ENCODE data around the gene ITGA1.
A peak's percentile ranks its signal among the peaks of the same experiment; 100 is the strongest.

Gene ITGA1

DNA sequence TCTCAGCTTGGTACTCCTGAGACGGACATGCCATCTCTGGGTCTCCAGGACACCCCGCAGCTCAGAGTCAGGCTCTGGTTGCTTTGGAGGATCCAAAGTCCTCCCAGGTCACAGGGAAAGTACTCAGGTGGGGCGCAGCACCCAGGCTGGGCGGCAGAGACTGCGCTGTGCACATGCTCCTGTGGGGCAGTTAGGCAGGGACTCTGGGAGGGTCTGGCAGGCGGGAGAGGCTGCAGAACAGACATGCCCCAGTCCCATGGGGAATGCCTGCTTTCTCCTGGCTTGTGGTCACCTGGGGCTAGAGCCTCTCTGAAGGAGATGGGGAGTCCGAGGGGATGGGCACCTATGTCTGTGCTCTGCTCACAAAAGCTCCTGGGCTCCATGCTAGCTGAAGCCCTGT lies 156.1 kb downstream of the ITGA1 start:
- H3K9me3 ChIP-seq (replicated peaks; ENCODE audit: insufficient read depth, low read length), result no peaks in the 10 kb centered on the region
- no peaks in the 10 kb centered on the region for H3K36me3 ChIP-seq (replicated peaks; ENCODE audit: insufficient read depth, low read length)
- H2AFZ ChIP-seq (ENCODE audit: low read length), result no peak overlapping the region
- no peak overlapping the region for H3K27ac ChIP-seq (ENCODE audit: low read length)
- no peaks in the 10 kb centered on the region for H3F3A ChIP-seq (ENCODE audit: insufficient read depth, low read length)
- no peak for DNase-seq
- no peaks in the 10 kb centered on the region for H3K27me3 ChIP-seq (replicated peaks; ENCODE audit: insufficient read depth, low read length)
- no peaks in the 10 kb centered on the region for H3K79me2 ChIP-seq (ENCODE audit: low read length)
- no peaks in the 10 kb centered on the region for H3K4me1 ChIP-seq (ENCODE audit: low read length)
- H4K20me1 ChIP-seq (ENCODE audit: insufficient read depth, low read length), result no peaks in the 10 kb centered on the region
- no peak overlapping the region for H3K4me2 ChIP-seq (ENCODE audit: low read depth, low read length)
- no peak overlapping the region for H3K9ac ChIP-seq (ENCODE audit: low read length)
- H3K9me2 ChIP-seq (replicated peaks; ENCODE audit: insufficient read depth, low read length), result no peaks in the 10 kb centered on the region
- TF ChIP-seq, protein P1, sequence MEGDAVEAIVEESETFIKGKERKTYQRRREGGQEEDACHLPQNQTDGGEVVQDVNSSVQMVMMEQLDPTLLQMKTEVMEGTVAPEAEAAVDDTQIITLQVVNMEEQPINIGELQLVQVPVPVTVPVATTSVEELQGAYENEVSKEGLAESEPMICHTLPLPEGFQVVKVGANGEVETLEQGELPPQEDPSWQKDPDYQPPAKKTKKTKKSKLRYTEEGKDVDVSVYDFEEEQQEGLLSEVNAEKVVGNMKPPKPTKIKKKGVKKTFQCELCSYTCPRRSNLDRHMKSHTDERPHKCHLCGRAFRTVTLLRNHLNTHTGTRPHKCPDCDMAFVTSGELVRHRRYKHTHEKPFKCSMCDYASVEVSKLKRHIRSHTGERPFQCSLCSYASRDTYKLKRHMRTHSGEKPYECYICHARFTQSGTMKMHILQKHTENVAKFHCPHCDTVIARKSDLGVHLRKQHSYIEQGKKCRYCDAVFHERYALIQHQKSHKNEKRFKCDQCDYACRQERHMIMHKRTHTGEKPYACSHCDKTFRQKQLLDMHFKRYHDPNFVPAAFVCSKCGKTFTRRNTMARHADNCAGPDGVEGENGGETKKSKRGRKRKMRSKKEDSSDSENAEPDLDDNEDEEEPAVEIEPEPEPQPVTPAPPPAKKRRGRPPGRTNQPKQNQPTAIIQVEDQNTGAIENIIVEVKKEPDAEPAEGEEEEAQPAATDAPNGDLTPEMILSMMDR (IDR thresholded peaks at IDR 0.05; ENCODE audit: low read length), result no peak
- TF ChIP-seq EZH2phosphoT487 (IDR thresholded peaks at IDR 0.05; ENCODE audit: low read length) (no peak), EZH2 (optimal IDR thresholded peaks at IDR 0.05; ENCODE audit: low read depth, low read length) (no peak)
- no peak overlapping the region for H3K4me3 ChIP-seq (ENCODE audit: low read length)

DNA sequence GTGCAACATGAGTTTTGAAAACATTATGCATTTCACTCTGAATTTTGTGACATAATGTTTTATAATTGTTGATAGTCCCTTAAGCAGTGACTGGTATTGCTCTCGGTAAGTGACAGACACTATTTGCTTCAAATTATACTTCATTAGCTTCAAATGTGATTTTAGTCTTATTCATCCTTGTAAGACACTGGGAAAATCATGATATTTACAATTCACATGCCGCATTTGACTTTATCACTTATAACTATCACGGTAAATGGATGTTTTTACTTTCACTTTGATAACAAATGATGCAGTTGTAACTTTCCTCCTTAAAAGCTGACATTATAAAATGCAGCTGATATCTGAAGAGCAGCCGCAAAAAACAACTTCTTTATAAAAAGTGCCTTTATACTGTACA lies 157.3 kb downstream of the ITGA1 start:
- Histone ChIP-seq H3K27me3 (replicated peaks; ENCODE audit: insufficient read depth, low read length) (no peaks in the 10 kb centered on the region), H3K9me2 (replicated peaks; ENCODE audit: insufficient read depth, low read length) (no peaks in the 10 kb centered on the region), H3K4me1 (ENCODE audit: low read length) (no peaks in the 10 kb centered on the region), H3F3A (ENCODE audit: insufficient read depth, low read length) (no peaks in the 10 kb centered on the region), H3K4me3 (ENCODE audit: low read length) (peak overlapping the region; percentile 65), H3K27ac (ENCODE audit: low read length) (no peak overlapping the region), H4K20me1 (ENCODE audit: insufficient read depth, low read length) (no peaks in the 10 kb centered on the region), H3K9ac (ENCODE audit: low read length) (peak overlapping the region; percentile 34; the same call in 1 of the 2 replicates), H3K36me3 (replicated peaks; ENCODE audit: insufficient read depth, low read length) (no peaks in the 10 kb centered on the region), H3K4me2 (ENCODE audit: low read depth, low read length) (peak overlapping the region; percentile 70), H3K79me2 (ENCODE audit: low read length) (no peaks in the 10 kb centered on the region), H3K9me3 (replicated peaks; ENCODE audit: insufficient read depth, low read length) (no peaks in the 10 kb centered on the region), H2AFZ (ENCODE audit: low read length) (peak overlapping the region; percentile 95)
- TF ChIP-seq EZH2 (optimal IDR thresholded peaks at IDR 0.05; ENCODE audit: low read depth, low read length), result no peak
- TF ChIP-seq, protein P1 (IDR thresholded peaks at IDR 0.05; ENCODE audit: low read length), result no peak
- DNase-seq, result peak; percentile 9

DNA sequence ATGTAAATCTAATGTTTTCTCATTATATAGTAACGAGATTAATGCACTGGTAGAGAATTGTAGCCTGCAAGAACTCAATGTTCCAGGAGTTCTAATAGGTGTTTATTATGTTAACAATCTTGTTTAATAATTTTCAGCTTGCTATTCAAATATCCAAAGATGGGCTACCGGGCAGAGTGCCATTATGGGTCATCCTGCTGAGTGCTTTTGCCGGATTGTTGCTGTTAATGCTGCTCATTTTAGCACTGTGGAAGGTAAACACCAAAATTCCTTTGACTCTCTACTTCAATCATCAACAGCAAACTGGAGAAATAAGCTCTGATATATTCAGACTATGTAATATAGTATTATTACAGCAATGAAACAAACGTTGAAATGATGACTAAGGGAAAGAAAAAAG lies 159.5 kb downstream of the ITGA1 start:
- Histone ChIP-seq H4K20me1 (ENCODE audit: insufficient read depth, low read length) (no peaks in the 10 kb centered on the region), H3K36me3 (replicated peaks; ENCODE audit: insufficient read depth, low read length) (no peaks in the 10 kb centered on the region), H3K27ac (ENCODE audit: low read length) (no peak overlapping the region), H3K4me1 (ENCODE audit: low read length) (no peaks in the 10 kb centered on the region), H3F3A (ENCODE audit: insufficient read depth, low read length) (no peaks in the 10 kb centered on the region), H3K27me3 (replicated peaks; ENCODE audit: insufficient read depth, low read length) (no peaks in the 10 kb centered on the region), H3K9ac (ENCODE audit: low read length) (no peak overlapping the region), H3K79me2 (ENCODE audit: low read length) (no peaks in the 10 kb centered on the region), H3K4me3 (ENCODE audit: low read length) (no peak overlapping the region), H3K4me2 (ENCODE audit: low read depth, low read length) (no peak overlapping the region), H3K9me3 (replicated peaks; ENCODE audit: insufficient read depth, low read length) (no peaks in the 10 kb centered on the region), H3K9me2 (replicated peaks; ENCODE audit: insufficient read depth, low read length) (no peaks in the 10 kb centered on the region), H2AFZ (ENCODE audit: low read length) (no peak overlapping the region)
- no peak for DNase-seq
- TF ChIP-seq EZH2phosphoT487 (IDR thresholded peaks at IDR 0.05; ENCODE audit: low read length) (no peak), EZH2 (optimal IDR thresholded peaks at IDR 0.05; ENCODE audit: low read depth, low read length) (no peak)
- TF ChIP-seq, protein P1 (IDR thresholded peaks at IDR 0.05; ENCODE audit: low read length), result no peak
